Astrocyte (in vitro differentiated cells and primary cell): ENCODE results near the gene CDSN.

ENCODE experiments used
- EZH2 ChIP-seq: IDR thresholded peaks from 2 replicates; pipeline ENCODE4 v1.6.1; 2012; ENCODE audit warnings: mild to moderate bottlenecking, low read length, inconsistent platforms; ENCODE audit not compliant: insufficient read depth
- TF ChIP-seq, protein P1 (sequence below): IDR thresholded peaks from 2 replicates; pipeline ENCODE4 v1.5.1; 2011; ENCODE audit warnings: low read depth, mild to moderate bottlenecking, inconsistent platforms, low read length, moderate library complexity; ENCODE audit not compliant: insufficient read depth

DNA sequence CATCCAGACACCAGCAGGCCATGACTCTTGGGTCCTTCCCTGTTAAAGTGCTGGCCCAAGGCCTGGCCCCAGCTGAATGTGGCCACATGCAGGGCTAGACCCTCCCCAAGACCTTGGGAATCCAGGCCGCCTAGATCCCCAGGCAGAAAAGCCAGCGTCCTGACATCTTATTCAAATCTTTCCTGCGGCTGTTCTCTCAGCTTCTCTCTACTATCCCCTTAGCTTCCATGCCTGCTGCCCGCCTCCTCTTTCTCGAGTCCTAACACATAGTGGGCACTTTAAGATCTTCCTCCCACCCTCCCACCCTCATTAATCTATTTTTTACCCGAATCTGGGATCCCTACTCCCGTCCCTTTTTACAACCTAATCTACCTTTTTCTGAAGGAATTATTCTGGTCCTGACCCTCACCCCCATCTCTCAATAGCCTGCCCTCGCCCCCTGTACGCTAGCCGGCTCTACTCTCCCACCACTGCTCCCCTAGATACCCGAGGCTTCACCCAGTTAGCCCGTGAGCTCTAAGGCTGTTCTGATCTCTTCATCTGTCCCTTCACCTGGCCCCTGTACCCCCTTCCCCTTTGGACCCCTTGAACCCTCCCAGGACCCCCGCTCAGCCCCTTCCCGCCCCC, 37.4 kb upstream of the CDSN start, which contains the start of gene CCHCR1:
- no peak for TF ChIP-seq EZH2
- TF ChIP-seq, protein P1, sequence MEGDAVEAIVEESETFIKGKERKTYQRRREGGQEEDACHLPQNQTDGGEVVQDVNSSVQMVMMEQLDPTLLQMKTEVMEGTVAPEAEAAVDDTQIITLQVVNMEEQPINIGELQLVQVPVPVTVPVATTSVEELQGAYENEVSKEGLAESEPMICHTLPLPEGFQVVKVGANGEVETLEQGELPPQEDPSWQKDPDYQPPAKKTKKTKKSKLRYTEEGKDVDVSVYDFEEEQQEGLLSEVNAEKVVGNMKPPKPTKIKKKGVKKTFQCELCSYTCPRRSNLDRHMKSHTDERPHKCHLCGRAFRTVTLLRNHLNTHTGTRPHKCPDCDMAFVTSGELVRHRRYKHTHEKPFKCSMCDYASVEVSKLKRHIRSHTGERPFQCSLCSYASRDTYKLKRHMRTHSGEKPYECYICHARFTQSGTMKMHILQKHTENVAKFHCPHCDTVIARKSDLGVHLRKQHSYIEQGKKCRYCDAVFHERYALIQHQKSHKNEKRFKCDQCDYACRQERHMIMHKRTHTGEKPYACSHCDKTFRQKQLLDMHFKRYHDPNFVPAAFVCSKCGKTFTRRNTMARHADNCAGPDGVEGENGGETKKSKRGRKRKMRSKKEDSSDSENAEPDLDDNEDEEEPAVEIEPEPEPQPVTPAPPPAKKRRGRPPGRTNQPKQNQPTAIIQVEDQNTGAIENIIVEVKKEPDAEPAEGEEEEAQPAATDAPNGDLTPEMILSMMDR, result no peak
